HG03354 (cell line): ENCODE data around the gene OXCT2.
"Not testable (repeated sequence)": the region's sequence is repeated elsewhere in the genome, so short reads cannot be mapped to it uniquely, and the experiment has no call there.

Experiments
- ATAC-seq: cut with Tn5 transposase; IDR thresholded peaks from one replicate; pipeline ENCODE4 v1.9.1; 2021; ENCODE audit warnings: mild to moderate bottlenecking; ENCODE audit not compliant: unreplicated experiment, poor library complexity, severe bottlenecking

Gene OXCT2

GRCh38 chr1:39766466-39766865, 4.7 kb downstream of the OXCT2 start:
- ATAC-seq: not testable (repeated sequence)

- not testable (repeated sequence) for ATAC-seq
Measured at GRCh38 chr1:39764512-39764911, 6.6 kb downstream of the OXCT2 start.

- ATAC-seq: not testable (repeated sequence)
Measured at GRCh38 chr1:39763619-39764374, 7.4 kb downstream of the OXCT2 start.

DNA sequence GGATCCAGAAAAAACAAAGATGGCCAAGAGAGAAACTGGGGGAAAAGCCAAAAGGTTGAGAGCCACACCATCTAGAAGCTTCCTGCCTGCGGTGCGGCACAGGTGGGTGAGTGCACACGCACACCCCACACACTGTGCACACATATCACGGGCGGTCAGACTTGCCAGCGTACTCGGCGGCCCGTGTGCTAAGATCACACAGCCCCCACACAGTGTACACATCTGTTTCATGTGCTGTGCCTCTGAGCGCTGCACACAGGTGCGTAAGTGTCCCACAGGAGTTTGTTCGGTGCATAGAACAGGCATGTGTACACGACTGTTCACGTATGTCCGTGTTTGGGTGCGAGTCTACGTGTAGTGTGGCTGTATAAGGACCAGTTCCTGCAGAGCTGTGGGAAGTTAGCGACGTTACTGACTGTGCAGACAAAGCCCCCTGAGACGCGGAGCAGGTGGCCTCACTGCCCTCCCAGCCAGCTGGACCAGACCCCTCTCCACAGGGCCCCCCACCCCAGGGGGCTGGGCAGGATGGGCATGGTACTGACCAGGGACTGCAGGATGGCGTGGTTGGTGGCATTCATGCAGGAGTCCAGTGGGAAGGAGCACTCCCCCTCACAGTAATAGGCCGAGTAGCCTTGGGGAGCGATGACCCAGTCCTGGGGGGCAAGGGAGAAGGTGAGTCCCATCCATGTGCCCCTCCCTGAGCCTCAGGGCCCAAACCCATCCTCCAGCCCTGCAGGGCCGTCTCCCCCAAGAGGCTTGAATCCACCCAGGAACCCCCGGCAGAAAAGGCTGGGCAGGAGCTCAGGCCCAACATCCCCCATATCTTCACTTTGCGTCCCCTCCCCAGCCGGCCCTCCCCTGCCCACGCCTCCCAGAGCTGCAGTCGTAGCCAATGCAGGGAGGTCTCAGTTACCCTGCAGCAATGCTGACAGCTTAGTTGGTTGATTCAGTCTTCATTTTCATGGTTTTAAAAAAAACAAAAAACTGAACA, 8.3 kb downstream of the OXCT2 start:
- ATAC-seq: no peak

DNA sequence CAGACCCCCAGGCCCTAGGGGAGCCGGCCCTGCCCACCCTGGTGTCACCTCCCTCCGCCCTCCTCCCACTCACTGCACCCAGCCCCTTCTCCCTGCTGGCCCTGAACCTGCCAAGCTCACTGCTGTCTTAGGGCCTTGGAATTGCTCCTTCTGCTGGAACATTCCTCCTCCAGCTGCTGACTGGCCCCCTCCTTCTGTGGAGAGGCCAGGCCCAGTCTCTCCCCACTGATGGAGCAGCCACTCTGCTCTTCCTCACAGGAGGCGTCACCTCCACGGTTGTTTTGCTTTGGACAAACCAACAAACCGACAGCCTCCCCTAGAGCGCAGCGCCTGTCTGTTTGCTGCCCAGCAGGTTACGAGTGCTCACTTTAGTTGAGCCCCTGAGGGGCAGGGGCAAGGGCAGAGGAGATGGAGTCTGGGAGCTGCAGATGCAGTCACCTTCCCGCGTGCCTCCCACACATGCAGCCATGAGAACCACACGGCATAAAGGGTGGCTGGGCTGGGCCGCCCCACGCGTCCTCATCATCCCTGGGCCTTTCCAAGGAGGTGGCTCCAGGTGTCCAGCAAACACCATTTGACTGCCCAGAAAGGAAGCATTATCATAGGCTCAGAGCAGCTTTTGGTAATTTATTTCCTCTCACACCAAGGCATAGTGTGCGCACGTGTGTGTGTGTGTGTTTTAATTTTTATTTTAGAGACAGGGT, 9.4 kb downstream of the OXCT2 start:
- ATAC-seq: no peak

DNA sequence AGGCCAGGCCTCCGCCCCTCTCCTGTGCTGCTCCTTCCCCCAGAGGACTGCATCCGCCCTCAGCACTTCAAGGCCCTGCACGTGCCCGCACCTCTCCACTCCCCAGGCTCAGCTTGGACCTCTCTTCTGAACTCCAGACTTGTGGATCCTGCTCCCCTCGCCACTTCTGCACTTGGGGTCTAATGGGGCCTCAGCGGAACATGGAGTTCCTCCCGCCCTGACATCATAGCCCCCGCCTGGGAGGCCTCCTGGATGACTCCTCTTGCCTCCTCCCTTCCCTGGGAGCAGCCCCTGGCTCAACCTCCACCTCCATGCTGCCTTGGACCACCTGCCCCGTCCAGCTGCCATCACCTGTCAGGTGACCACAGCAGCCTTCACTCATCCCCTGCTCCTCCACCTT, 10.1 kb downstream of the OXCT2 start:
- no peak for ATAC-seq

- ATAC-seq: no peak
Measured at GRCh38 chr1:39760074-39761008, 10.8 kb downstream of the OXCT2 start.

- no peak for ATAC-seq
Measured at GRCh38 chr1:39759436-39759726, 11.8 kb downstream of the OXCT2 start.

DNA sequence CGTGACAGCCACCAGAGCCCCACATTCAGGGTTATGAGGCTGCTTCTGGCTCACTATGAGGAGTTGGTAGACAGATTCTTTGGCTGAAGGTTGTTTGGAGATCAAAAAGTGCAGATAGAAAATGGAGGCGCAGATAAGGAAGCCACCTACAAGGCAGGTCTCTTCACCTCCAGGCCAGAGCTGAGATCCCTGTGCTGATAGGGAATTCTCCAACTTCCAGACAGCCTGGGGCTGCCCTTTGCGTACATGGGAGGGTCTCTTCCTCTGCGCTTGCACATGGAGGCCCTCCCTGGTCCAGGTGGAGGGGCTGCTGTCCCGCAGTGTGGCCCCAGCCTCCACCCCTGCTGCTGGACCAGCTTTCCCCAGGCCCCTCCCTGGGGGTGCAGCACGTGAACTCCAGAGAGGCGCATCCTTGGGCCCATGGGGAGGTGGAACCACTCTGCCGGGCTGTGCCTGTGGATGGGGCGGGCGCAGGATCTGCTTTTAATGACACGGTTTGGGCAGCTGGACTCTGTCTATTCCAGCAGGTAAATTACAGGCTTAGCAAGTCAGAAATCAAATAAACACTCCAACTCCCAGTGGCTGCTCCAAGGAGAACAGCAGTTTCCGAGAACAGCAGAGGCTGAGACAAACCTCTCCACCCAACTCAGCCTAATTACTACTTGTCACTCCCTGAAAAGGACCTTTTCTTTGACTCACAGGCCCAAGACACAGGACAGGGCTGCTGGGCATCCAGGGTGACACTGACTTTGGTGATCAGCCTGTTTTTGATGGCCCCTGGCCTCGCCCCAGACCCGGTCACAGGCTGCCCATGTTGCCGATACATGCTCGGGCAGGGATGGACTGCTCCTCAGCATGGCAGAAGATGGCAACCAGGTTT, 12.4 kb downstream of the OXCT2 start:
- no peak for ATAC-seq

GRCh38 chr1:39757501-39757900, 13.6 kb downstream of the OXCT2 start:
- no peak for ATAC-seq

DNA sequence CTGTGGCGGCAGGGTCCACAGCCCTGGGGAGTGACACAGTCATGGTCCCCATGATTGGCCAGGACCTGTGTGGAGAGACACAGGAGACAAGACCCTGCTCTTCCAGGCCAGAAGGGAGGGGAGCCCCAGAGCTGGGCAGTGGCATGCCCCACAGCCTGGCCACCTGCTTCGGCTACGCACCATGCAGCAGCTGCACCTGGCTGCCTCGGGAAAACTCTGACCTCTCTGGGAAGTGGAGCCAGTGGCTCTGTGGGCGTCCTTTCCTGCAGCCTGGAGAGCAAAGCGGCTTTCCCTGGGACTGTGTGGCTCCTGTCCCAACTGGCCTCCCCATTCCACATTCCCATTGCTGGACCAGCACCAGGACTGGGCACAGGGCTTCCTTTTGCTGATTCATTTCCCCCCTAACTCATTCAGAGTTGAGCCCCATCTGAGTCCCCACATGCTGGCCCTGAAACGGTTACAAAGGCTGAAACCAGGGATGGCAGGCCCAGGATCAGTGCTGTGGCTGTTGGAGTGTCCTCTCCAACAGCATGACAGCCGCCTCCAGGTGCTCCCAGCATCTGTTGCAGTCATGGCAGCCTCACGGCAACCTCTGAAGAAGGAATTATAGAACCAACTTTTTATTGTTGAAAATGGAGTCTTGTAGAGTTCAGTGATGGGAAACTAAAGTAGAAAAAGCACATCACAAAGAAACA, 15.0 kb downstream of the OXCT2 start:
- no peak for ATAC-seq

DNA sequence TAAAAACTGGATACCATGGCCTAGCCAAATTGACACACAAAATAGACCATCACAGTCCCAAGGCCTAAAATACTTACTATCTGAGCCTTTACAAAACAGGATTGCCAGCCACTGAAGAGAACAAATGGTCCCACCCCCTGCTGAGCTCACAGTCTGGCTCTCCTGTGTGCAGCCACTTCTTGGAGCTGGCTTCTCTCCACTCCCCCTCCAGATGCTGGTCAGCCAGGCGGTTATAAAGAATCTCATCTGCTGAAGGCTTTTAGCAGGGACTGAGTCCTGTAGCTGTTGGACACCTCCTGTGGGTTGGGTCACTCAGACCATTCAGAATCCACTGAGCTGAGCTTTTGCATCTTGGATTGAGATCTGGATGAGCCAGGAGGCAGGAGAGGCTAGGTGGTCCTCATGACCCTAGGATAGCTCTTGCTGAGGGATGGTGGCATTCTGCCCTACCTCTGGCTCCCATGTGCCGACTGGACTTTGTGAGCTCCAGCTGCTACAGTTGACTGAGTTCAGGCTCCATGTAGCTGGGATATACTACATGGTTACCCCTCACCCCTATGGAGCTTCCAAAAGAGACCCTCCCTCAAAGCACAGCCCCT, 16.1 kb downstream of the OXCT2 start:
- ATAC-seq: no peak

DNA sequence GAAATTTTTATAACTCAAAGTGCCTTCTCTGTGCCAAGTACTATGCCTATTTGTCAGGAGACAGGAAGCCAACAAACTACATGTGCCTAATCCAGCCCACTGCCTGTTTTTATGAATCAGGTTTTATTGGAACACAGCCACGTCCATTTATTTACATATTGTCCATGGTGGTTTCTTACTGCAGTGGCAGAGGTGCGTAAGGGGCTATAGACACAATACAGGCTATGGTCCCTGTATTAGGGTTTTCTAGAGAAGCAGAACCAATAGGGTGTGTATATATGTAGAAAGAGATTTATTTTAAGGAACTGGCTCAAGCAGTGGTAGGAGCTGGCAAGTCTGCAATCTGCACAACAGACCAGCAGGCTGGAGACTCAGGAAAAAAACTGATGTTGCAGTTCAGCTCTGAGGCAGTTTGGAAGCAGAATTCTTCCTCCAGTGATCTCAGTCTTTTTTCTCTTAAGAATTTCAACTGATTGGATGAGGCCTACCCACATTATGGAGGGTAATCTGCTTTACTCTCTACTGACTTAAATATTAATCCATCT, 17.1 kb downstream of the OXCT2 start:
- ATAC-seq: no peak

GRCh38 chr1:39753132-39754025, 17.8 kb downstream of the OXCT2 start:
- ATAC-seq: no peak

DNA sequence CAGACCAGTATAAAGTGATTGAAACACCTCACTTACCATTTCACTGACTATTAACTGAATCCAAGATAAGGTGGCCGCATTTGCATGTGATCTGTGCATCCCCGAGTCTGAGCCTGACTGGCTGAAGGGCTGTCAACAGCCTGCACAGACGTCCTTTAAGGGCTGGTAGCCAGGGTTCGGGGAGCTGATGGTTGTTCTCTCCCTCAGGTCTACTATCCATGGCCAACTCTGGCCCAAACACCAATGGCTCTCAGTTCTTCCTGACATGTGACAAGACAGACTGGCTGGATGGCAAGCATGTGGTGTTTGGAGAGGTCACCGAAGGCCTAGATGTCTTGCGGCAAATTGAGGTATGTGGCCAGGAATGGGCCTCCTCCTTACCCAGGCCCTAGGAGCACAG, 18.4 kb downstream of the OXCT2 start:
- ATAC-seq: no peak

- no peak for ATAC-seq
Measured at GRCh38 chr1:39751595-39751994, 19.6 kb downstream of the OXCT2 start.
